ENCODE measurements around the gene RBMS1.

RBMS1 gene

GRCh38 chr2:160278879-160279177 is 214.8 kb downstream of the RBMS1 start:
- intact Hi-C loops (cut with micrococcal nuclease): no loop called here
- no peaks in the 10 kb centered on the region for H3K9me3 Mint-ChIP-seq

GRCh38 chr2:160278101-160278878 is 215.3 kb downstream of the RBMS1 start:
- Mint-ChIP-seq H3K9me3 (no peaks in the 10 kb centered on the region), H3K27ac (peak overlapping the region; percentile 48), H3K4me3 (no peak overlapping the region), H3K4me1 (ENCODE audit: low read depth) (peaks cover 11% of the 10 kb centered on the region), H3K27me3 (no peaks in the 10 kb centered on the region), H3K36me3 (ENCODE audit: low read depth) (peaks cover 91% of the 10 kb centered on the region)
- intact Hi-C loops (cut with micrococcal nuclease): no loop called here

More at GRCh38 chr2:160278879-160279177, 214.8 kb downstream of the RBMS1 start:
- no peaks in the 10 kb centered on the region for H3K27me3 Mint-ChIP-seq
- peaks cover 89% of the 10 kb centered on the region for H3K36me3 Mint-ChIP-seq (ENCODE audit: low read depth)
- H3K4me3 Mint-ChIP-seq: no peak overlapping the region
- peaks cover 13% of the 10 kb centered on the region for H3K4me1 Mint-ChIP-seq (ENCODE audit: low read depth)
- H3K27ac Mint-ChIP-seq: peak overlapping the region; percentile 48

GRCh38 chr2:160277151-160277550 is 216.5 kb downstream of the RBMS1 start:
- Mint-ChIP-seq H3K36me3 (ENCODE audit: low read depth) (peaks cover 91% of the 10 kb centered on the region), H3K27me3 (no peaks in the 10 kb centered on the region), H3K9me3 (no peaks in the 10 kb centered on the region), H3K4me3 (no peak overlapping the region), H3K4me1 (ENCODE audit: low read depth) (peaks cover 8% of the 10 kb centered on the region), H3K27ac (no peak overlapping the region)
- intact Hi-C loops (cut with micrococcal nuclease): no loop called here

GRCh38 chr2:160275656-160276055 is 218.0 kb downstream of the RBMS1 start:
- Mint-ChIP-seq H3K36me3 (ENCODE audit: low read depth) (peaks cover 95% of the 10 kb centered on the region), H3K9me3 (no peaks in the 10 kb centered on the region), H3K4me1 (ENCODE audit: low read depth) (peaks cover 11% of the 10 kb centered on the region), H3K27ac (no peak overlapping the region), H3K4me3 (no peak overlapping the region), H3K27me3 (no peaks in the 10 kb centered on the region)
- intact Hi-C loops (cut with micrococcal nuclease): no loop called here

GRCh38 chr2:160271171-160272086 is 222.2 kb downstream of the RBMS1 start:
- peaks cover 60% of the 10 kb centered on the region for H3K36me3 Mint-ChIP-seq (ENCODE audit: low read depth)
- H3K27ac Mint-ChIP-seq: peak overlapping the region; percentile 90
- peaks cover 41% of the 10 kb centered on the region for H3K4me1 Mint-ChIP-seq (ENCODE audit: low read depth)
- H3K9me3 Mint-ChIP-seq: no peaks in the 10 kb centered on the region
- intact Hi-C loops (cut with micrococcal nuclease): no loop called here
- H3K27me3 Mint-ChIP-seq: peaks cover 3% of the 10 kb centered on the region
- no peak overlapping the region for H3K4me3 Mint-ChIP-seq

GRCh38 chr2:160270571-160271113 is 223.0 kb downstream of the RBMS1 start:
- Mint-ChIP-seq H3K27me3 (peaks cover 3% of the 10 kb centered on the region), H3K4me3 (peak overlapping the region; percentile 70), H3K36me3 (ENCODE audit: low read depth) (peaks cover 52% of the 10 kb centered on the region), H3K9me3 (no peaks in the 10 kb centered on the region), H3K27ac (peak overlapping the region; percentile 90), H3K4me1 (ENCODE audit: low read depth) (peaks cover 49% of the 10 kb centered on the region)
- intact Hi-C loops (cut with micrococcal nuclease): no loop called here

- intact Hi-C loops (cut with micrococcal nuclease): loop anchor here (5.0 kb wide), 1 partner anchor 163 kb away; no protein-coding TSS in a partner anchor
- no peaks in the 10 kb centered on the region for H3K9me3 Mint-ChIP-seq
- peaks cover 3% of the 10 kb centered on the region for H3K27me3 Mint-ChIP-seq
- H3K27ac Mint-ChIP-seq: peak overlapping the region; percentile 90
- peaks cover 51% of the 10 kb centered on the region for H3K4me1 Mint-ChIP-seq (ENCODE audit: low read depth)
- peak overlapping the region; percentile 70 for H3K4me3 Mint-ChIP-seq
- peaks cover 46% of the 10 kb centered on the region for H3K36me3 Mint-ChIP-seq (ENCODE audit: low read depth)
These were observed 223.6 kb downstream of the RBMS1 start for GRCh38 chr2:160269803-160270570.

- H3K36me3 Mint-ChIP-seq (ENCODE audit: low read depth): peaks cover 40% of the 10 kb centered on the region
- H3K4me3 Mint-ChIP-seq: peak overlapping the region; percentile 70
- H3K27me3 Mint-ChIP-seq: peaks cover 3% of the 10 kb centered on the region
- peaks cover 57% of the 10 kb centered on the region for H3K4me1 Mint-ChIP-seq (ENCODE audit: low read depth)
- intact Hi-C loops (cut with micrococcal nuclease): loop anchor here (5.0 kb wide), 1 partner anchor 162 kb away; no protein-coding TSS in a partner anchor
- H3K9me3 Mint-ChIP-seq: no peaks in the 10 kb centered on the region
- peak overlapping the region; percentile 90 for H3K27ac Mint-ChIP-seq
These were observed 224.2 kb downstream of the RBMS1 start for GRCh38 chr2:160269365-160269764.

GRCh38 chr2:160268151-160268781 is 225.3 kb downstream of the RBMS1 start:
- H3K27me3 Mint-ChIP-seq: peaks cover 3% of the 10 kb centered on the region
- H3K4me1 Mint-ChIP-seq (ENCODE audit: low read depth): peaks cover 68% of the 10 kb centered on the region
- H3K9me3 Mint-ChIP-seq: no peaks in the 10 kb centered on the region
- peaks cover 29% of the 10 kb centered on the region for H3K36me3 Mint-ChIP-seq (ENCODE audit: low read depth)
- intact Hi-C loops (cut with micrococcal nuclease): loop anchor here (5.0 kb wide), 1 partner anchor 161 kb away; no protein-coding TSS in a partner anchor
- peak overlapping the region; percentile 90 for H3K27ac Mint-ChIP-seq
- no peak overlapping the region for H3K4me3 Mint-ChIP-seq

GRCh38 chr2:160267692-160268091 is 225.9 kb downstream of the RBMS1 start:
- Mint-ChIP-seq H3K36me3 (ENCODE audit: low read depth) (peaks cover 23% of the 10 kb centered on the region), H3K9me3 (no peaks in the 10 kb centered on the region), H3K27me3 (peaks cover 3% of the 10 kb centered on the region), H3K27ac (peak overlapping the region; percentile 90), H3K4me3 (no peak overlapping the region), H3K4me1 (ENCODE audit: low read depth) (peaks cover 69% of the 10 kb centered on the region)
- intact Hi-C loops (cut with micrococcal nuclease): loop anchor here (5.0 kb wide), 1 partner anchor 160 kb away; no protein-coding TSS in a partner anchor

- Mint-ChIP-seq H3K4me3 (no peak overlapping the region), H3K36me3 (ENCODE audit: low read depth) (peaks cover 16% of the 10 kb centered on the region), H3K4me1 (ENCODE audit: low read depth) (peaks cover 69% of the 10 kb centered on the region), H3K27ac (peak overlapping the region; percentile 90), H3K27me3 (peaks cover 3% of the 10 kb centered on the region), H3K9me3 (no peaks in the 10 kb centered on the region)
- intact Hi-C loops (cut with micrococcal nuclease): loop anchor here (5.0 kb wide), 1 partner anchor 160 kb away; no protein-coding TSS in a partner anchor
These were observed 226.6 kb downstream of the RBMS1 start for GRCh38 chr2:160267022-160267421.

GRCh38 chr2:160266037-160266551 is 227.5 kb downstream of the RBMS1 start:
- intact Hi-C loops (cut with micrococcal nuclease): loop anchor here (5.0 kb wide), 1 partner anchor 159 kb away; no protein-coding TSS in a partner anchor
- Mint-ChIP-seq H3K4me3 (no peak overlapping the region), H3K36me3 (ENCODE audit: low read depth) (peaks cover 7% of the 10 kb centered on the region), H3K27me3 (peaks cover 3% of the 10 kb centered on the region), H3K27ac (no peak overlapping the region), H3K4me1 (ENCODE audit: low read depth) (peaks cover 69% of the 10 kb centered on the region), H3K9me3 (no peaks in the 10 kb centered on the region)
